Right lobe of liver (tissue), 6 donors: Measurements from ENCODE around the gene PRKD2. TPM values are rescaled to one million over a fixed set of nuclear protein-coding genes. Genes with fewer than 3 reads are reported as not detected.

ENCODE experiments used
- ATAC-seq, 4 donors: fragments of 200-7000 bp; cut with Tn5 transposase; one replicate each; pipeline ENCODE4 v1.9.1; 2020; ENCODE audit warnings: mild to moderate bottlenecking in 4 of 4, moderate library complexity in 4 of 4
- DNase-seq, 3 donors: peaks; one replicate each; pipeline ENCODE4 v3.0.0-alpha.2; 2020
- H3K27ac ChIP-seq, 3 donors: fragments of 200-600 bp; one replicate each; pipeline ENCODE4 v1.8.0; 2022
- H3K27me3 ChIP-seq, 2 donors: fragments of 200-600 bp; one replicate each; pipeline ENCODE4 v1.8.0; 2022
- H3K36me3 ChIP-seq, 4 donors: fragments of 200-600 bp; sonication (generic) in 1 of 4; one replicate each; pipeline versions ENCODE4 v1.5.1 to v1.8.0; 2017 to 2022; ENCODE audit warnings: control low read depth in 1 of 4
- H3K4me1 ChIP-seq, 4 donors: fragments of 200-600 bp; sonication (generic) in 1 of 4; one replicate each; pipeline versions ENCODE4 v1.5.1 to v1.8.0; 2017 to 2022; ENCODE audit warnings: control low read depth in 1 of 4
- H3K4me3 ChIP-seq, 3 donors: fragments of 200-600 bp; one replicate each; pipeline ENCODE4 v1.8.0; 2022
- H3K9me3 ChIP-seq, 4 donors: fragments of 200-600 bp; sonication (generic) in 1 of 4; one replicate each; pipeline versions ENCODE4 v1.5.1 to v1.8.0; 2017 to 2022; ENCODE audit warnings: control low read depth in 1 of 4
- POLR2A ChIP-seq: fragments of 450-650 bp; IDR thresholded peaks from one replicate; pipeline ENCODE4 v1.6.1; 2017; ENCODE audit warnings: antibody characterized with exemption, mild to moderate bottlenecking
- WGBS: methylation state at CpG from one replicate; pipeline ENCODE4 v1.1.6; 2018; ENCODE audit warnings: low coverage, low lambda C conversion rate; ENCODE audit not compliant: insufficient coverage; ENCODE audit errors: missing lambda C conversion rate; 5-methylcytosine and 5-hydroxymethylcytosine counted together
- intact Hi-C, 2 donors: fragments of 100-400 bp; cut with DNase I; formaldehyde crosslinking; loops; one replicate each; pipeline versions ENCODE4 v1.11.2 to v1.14.1; 2022
- total RNA-seq, 6 experiments: library from RNA; depleted of rRNA in 2 of 6; stranded (reverse); fragments of >200 nt in 2 of 6; fragmentation: NEBNext Ultra II Directional in 3 of 6; extraction: Animal tissue kit (Norgen Biotek cat#: 25700) in 3 of 6; gene quantifications; one replicate each; pipeline versions ENCODE4 v1.1.0 to v1.2.4, GENCODE V29; 2016 to 2023
- TF ChIP-seq, protein P1 (sequence below), 4 donors: fragments of 200-600 bp in 3 of 4; fragments of 450-650 bp in 1 of 4; IDR thresholded peaks; one replicate each; pipeline versions ENCODE4 v1.5.1 to v1.8.0; 2016 to 2022; ENCODE audit warnings: antibody characterized with exemption in 4 of 4, mild to moderate bottlenecking in 2 of 4
- donor health status: DM: no; HTN: yes; CAD: no.
- donor health status: DM: no; HTN: no; CAD: no.
- donor health status: DM: no; HTN: no; CAD: no.
- donor health status: DM: no; HTN: yes; CAD: no.
- donor health status: DM: no; HTN: yes; CAD: no.

The PRKD2 gene
- total RNA-seq, 6 experiments from 2014 or later = 15.1 to 20.2 (median 16.9) TPM

DNA sequence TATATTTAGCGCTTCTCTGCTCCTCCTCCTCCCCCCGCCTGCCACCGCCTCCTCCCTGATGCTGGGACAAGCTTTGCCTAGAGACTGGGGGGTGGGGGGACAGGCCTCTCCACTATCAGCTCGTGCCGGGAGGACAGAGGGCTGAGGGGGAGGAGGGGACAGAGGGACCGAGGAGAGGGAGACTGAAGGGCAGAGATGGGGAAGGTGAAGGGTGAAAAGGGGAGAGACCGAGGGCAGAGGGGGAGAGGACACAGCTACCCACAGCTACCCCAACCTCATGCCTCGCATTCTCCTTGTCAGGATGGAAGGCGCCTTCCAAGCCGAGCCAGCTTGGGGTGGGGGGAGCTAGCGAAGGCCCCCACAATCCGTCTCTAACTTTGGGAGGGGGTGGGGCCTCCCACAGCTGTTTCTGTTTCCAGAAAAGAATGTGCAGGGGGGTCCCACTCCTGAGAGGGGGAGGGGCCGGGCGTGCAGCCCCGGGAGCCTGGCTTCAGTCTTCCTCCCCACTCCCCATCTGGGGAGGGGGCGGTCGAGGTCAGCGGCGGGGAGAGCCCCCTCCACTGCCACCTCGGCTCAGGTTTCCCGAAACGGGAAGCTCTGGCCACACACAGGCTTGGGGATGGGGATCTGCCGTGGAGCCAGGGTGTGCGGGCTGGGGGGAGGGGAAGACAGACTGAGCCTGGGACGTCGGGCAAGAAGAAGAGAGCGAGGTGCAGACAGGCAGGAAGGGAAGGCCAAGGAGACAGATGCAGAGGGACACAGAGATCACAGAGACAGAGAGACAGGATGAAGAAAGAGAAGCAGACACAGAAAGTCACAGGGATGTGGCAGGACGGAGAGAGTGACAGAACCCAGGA lies 57.5 kb downstream of the PRKD2 start:
- H3K27ac ChIP-seq = peak overlapping the region in 1 of 3 donors; percentile 57

DNA sequence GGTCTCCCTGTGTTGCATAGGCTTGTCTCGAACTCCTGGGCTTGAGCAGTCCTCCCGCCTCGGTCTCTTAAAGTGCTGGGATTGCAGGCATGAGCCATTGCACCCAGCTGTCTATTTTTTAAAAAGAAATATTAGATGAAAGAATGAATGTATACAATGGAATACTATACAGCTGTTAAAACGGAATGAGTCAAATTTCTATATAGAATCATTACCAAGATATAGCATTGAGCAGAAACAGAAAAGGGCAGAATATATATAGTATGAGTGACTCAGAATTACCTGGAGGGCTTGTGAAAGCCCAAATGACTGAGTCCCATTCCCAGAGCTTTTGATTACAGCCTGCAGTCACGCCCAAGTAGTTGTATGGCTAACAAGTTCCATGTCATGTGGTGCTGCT lies 60.4 kb downstream of the PRKD2 start:
- ATAC-seq = no peak
- Histone ChIP-seq H3K4me1 (peaks cover 0 to 7% (median 0%) of the 10 kb centered on the region in 4 donors), H3K27me3 (no peaks in the 10 kb centered on the region), H3K9me3 (no peaks in the 10 kb centered on the region), H3K4me3 (no peak overlapping the region), H3K27ac (no peak overlapping the region), H3K36me3 (no peaks in the 10 kb centered on the region)
- intact Hi-C loops = no loop called here
- TF ChIP-seq, protein P1, sequence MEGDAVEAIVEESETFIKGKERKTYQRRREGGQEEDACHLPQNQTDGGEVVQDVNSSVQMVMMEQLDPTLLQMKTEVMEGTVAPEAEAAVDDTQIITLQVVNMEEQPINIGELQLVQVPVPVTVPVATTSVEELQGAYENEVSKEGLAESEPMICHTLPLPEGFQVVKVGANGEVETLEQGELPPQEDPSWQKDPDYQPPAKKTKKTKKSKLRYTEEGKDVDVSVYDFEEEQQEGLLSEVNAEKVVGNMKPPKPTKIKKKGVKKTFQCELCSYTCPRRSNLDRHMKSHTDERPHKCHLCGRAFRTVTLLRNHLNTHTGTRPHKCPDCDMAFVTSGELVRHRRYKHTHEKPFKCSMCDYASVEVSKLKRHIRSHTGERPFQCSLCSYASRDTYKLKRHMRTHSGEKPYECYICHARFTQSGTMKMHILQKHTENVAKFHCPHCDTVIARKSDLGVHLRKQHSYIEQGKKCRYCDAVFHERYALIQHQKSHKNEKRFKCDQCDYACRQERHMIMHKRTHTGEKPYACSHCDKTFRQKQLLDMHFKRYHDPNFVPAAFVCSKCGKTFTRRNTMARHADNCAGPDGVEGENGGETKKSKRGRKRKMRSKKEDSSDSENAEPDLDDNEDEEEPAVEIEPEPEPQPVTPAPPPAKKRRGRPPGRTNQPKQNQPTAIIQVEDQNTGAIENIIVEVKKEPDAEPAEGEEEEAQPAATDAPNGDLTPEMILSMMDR (IDR thresholded peaks at IDR 0.05) = no peak
- no peak for TF ChIP-seq POLR2A
- no peak for DNase-seq
- 76% methylated on average over 5 of the region's 5 CpGs for WGBS

More for the DNA sequence above, 57.5 kb downstream of the PRKD2 start:
- H3K4me3 ChIP-seq = peak overlapping the region; percentile 44 to 61 (median 51)
- no peaks in the 10 kb centered on the region for H3K9me3 ChIP-seq
- ATAC-seq (no peak), DNase-seq (peak in 2 of 3 donors; percentile 36 to 60)
- peaks cover 0 to 10% (median 0%) of the 10 kb centered on the region in 4 donors for H3K4me1 ChIP-seq
- intact Hi-C loops = loop anchor here in 1 of 2 donors (5.0 kb wide), 1 partner anchor 47 kb away; no protein-coding TSS in a partner anchor
- H3K27me3 ChIP-seq = no peaks in the 10 kb centered on the region
- TF ChIP-seq, protein P1 (IDR thresholded peaks at IDR 0.05) = no peak
- TF ChIP-seq POLR2A = no peak
- 6% methylated on average over 22 of the region's 28 CpGs for WGBS
- no peaks in the 10 kb centered on the region for H3K36me3 ChIP-seq

DNA sequence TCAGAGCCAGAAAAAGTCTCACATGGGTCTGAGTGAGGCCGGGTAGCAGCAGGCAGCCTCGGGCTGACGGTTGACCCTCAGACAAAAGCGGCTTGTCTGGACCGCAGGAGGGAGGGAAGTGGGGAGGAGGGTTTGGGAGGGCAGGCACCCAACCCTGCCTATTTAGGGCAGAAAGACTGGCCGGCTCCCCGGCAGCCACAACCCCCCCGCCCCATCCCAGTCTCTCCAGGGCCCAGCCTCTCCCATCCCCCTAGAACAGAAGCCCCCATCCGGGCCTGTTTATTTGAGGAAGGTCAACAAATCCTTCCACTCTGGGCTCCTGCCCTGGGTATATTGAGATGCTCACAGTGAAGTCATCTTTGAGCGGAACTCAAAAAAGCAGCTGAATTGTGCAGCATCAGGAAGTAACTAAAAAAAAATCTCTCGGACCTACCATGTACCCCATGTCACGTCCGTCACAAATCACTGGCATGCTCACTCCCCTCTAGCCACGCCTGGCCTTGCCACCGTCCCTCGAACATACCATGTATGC lies 62.2 kb downstream of the PRKD2 start:
- ATAC-seq = peak in 3 of 4 donors; percentile 10 to 37 (median 19)
- Histone ChIP-seq H3K9me3 (no peaks in the 10 kb centered on the region), H3K36me3 (no peaks in the 10 kb centered on the region), H3K4me3 (no peak overlapping the region), H3K4me1 (no peaks in the 10 kb centered on the region), H3K27ac (no peak overlapping the region), H3K27me3 (no peaks in the 10 kb centered on the region)
- intact Hi-C loops = no loop called here
- TF ChIP-seq, protein P1 (IDR thresholded peaks at IDR 0.05) = no peak
- no peak for TF ChIP-seq POLR2A
- WGBS = 19% methylated on average over 11 of the region's 16 CpGs
- no peak for DNase-seq

DNA sequence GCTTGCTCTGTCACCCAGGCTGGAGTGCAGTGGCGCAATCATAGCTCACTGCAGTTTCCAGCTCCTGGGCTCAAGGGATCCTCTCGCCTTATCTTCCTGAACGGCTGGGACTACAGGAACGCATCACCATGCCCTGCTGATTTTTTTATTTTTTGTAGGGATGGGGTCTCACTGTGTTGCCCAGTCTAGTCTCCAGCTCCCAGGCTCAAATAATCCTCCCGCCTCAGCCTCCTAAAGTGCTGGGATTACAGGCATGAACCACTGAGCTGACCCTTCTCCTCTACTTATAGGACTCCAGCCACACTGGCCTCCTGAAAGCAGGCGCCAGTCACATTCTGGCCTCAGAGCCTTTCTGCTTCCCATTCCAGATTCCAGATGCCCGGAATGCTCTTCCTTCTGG lies 66.5 kb downstream of the PRKD2 start:
- no peak for DNase-seq
- Histone ChIP-seq H3K9me3 (no peaks in the 10 kb centered on the region), H3K27me3 (peaks cover 0 to 12% of the 10 kb centered on the region in 2 donors), H3K4me3 (no peak overlapping the region), H3K4me1 (no peaks in the 10 kb centered on the region), H3K36me3 (no peaks in the 10 kb centered on the region), H3K27ac (no peak overlapping the region)
- intact Hi-C loops = no loop called here
- no peak for ATAC-seq
- WGBS = 67% methylated on average over 7 of the region's 7 CpGs
- TF ChIP-seq POLR2A = no peak
- TF ChIP-seq, protein P1 (IDR thresholded peaks at IDR 0.05) = no peak
